HG03558 (cell line): ENCODE measurements around the gene LYSMD2.

ENCODE experiments used
- ATAC-seq: cut with Tn5 transposase; IDR thresholded peaks from one replicate; pipeline ENCODE4 v1.9.1; 2021; ENCODE audit warnings: moderate number of reproducible peaks; ENCODE audit not compliant: unreplicated experiment; ENCODE audit errors: extremely low read depth

The LYSMD2 gene

DNA sequence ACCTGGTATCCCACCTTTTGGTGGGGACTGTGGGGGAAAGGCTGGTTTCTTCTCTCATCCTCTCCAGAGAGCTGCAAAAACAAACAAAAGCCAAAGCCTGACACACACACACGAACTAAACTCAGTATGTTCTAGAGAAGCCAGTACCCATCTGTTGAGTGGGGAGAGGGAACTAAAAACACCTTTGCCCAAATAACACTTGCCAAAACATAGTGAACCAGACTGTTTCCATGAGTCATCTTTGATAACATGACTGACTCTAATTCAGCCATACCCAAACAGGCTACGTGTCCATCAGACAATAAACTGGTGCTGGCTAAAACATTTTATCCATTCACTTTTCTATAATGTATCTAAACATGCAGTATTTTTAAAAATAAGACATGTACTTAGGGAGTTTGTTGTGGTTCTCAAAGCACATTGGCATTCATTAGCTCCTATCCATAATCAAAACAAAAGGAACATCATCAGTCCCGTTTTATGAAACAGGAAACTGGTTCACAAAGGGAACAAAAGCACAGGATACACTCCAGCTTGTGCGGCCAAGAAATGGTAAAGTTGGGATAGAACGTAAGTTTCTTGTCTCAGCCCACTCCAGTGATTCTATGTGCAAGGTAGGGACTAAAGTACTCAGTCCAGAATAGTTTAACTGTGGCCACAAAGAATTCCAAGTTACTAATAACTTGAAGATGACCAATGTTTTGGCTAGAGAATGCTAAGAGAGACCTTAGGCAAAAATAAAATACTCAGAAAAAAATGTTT lies 16.1 kb downstream of the LYSMD2 start:
- ATAC-seq = no peak

DNA sequence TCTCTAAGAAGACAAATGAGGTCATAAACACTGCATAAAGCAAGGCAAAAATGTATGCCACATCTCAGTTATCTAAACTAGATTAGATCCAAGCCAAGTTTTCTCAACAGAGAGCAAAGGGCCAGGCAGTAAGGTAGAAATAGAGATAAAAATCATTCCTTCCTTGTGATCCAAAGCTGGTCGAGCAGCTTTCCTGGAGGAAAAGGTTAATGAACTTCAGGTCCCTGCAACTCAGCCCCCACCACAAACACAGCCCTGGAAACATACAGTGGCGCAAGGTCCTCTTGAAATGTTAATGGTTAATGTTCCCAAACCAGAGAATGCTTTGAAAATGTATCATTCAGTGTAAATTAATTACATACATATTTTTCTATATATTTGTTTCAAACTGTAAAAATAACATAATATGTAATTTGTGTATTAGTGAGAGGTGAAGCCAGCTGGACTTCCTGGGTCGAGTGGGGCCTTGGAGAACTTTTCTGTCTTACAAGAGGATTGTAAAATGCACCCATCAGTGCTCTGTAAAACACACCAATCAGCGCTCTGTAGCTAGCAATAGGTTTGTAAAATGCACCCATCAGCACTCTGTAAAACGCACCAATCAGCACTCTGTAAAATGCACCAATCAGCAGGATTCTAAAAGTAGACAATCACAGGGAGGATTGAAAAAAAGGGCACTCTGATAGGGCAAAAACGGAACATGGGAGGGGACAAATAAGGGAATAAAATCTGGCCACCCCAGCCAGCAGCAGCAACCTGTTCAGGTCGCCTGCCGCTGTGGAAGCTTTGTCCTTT lies 17.1 kb downstream of the LYSMD2 start:
- no peak for ATAC-seq

GRCh38 chr15:51718746-51719145 lies 18.7 kb downstream of the LYSMD2 start:
- ATAC-seq = no peak

DNA sequence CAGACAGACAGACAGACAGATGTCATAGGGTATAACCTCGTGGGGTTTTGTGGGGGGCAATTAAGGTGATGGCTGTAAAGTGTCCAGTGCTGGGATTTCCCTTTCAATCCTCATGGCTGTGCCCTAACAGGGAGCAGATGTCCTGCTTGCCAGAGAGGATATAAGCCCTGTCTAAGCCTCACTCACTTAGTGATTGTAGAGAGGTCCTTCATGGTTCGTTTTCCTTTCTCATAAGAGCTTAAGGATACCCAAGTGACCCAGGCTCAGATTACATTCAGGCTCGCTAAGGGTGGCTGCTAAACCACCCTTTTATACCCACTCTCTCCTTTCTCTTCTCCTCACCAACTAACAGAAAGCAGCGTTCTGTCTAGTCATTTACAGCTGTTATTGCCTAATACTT lies 19.2 kb downstream of the LYSMD2 start:
- no peak for ATAC-seq

DNA sequence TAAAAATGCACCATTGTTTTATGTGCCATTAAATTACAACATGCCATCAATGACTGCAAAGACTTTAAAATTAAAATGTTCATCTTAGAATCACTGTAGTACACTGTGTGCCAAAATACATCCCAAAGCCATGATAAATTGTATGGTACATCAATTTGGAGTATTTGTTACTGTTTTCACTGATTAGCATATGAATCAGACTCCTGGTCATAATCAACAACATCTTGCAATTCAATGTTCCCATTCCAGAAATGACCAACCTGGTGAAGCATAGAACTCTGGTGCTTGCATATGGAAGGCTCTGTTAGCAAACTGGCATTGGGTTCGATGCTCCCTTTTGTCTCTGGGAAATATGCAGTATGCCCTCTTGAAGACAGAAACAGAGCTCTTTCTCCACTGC lies 22.5 kb downstream of the LYSMD2 start:
- ATAC-seq = no peak

GRCh38 chr15:51714162-51714561 lies 23.3 kb downstream of the LYSMD2 start:
- no peak for ATAC-seq

- no peak for ATAC-seq
Measured at GRCh38 chr15:51709031-51709430, 28.4 kb downstream of the LYSMD2 start.

- ATAC-seq = no peak
Measured at GRCh38 chr15:51708013-51708412, 29.4 kb downstream of the LYSMD2 start.

- ATAC-seq = no peak
Measured at GRCh38 chr15:51706926-51707608, 30.4 kb downstream of the LYSMD2 start.

DNA sequence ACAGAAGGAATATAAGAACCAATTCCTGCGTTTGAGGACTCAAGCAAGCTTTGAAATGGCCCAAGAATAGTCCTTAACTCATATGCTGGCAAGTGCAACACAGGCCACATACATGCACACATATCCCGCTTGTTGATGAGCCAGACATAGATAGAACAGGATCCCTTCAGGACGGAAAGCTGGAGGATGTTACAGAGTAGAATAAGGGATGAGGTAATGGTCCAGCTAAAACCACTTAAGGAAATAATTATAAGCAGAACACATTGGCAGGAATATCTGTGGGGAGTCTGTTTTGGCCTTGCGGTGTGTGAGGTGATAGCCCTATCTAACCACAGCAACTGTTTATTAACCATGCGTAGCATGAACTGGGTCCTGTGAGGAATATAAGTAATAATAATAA lies 31.2 kb downstream of the LYSMD2 start:
- ATAC-seq = no peak

DNA sequence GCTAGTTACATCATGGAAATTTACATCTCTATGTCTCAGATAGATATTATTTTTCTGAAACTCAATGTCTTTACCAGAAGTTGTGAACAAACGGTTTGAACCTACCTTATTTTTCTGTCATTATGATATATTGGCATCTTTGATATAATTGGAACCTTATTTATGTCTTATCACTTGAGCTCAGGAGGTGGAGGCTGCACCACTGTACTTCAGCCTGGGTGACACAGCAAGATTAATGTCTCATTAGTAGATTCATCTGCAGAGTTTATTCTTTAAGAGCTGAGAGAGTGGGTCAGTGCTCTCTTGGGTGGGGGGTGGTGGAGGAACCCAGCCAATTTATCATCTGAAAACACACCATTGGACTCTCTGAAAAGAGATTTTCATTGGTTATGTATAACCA lies 34.7 kb downstream of the LYSMD2 start:
- no peak for ATAC-seq

GRCh38 chr15:51699373-51699772 lies 38.1 kb downstream of the LYSMD2 start:
- no peak for ATAC-seq

GRCh38 chr15:51697163-51697562 lies 40.3 kb downstream of the LYSMD2 start:
- no peak for ATAC-seq

GRCh38 chr15:51696566-51696965 lies 40.9 kb downstream of the LYSMD2 start:
- ATAC-seq = no peak

DNA sequence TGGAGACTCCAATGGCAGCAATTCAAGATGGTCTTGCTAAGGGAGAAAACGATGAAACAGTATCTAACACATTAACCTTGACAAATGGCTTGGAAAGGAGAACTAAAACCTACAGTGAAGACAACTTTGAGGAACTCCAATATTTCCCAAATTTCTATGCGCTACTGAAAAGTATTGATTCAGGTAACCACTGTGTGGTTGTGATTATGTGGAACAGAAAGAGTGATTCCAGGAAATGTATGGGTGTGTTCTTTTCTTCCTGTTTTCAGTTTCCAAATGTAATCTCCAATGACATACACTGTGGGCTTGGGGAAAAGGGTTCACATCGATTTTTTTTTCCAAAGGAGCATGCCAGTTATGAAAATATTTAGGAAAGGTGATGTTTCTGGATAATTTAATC lies 45.3 kb downstream of the LYSMD2 start:
- no peak for ATAC-seq

DNA sequence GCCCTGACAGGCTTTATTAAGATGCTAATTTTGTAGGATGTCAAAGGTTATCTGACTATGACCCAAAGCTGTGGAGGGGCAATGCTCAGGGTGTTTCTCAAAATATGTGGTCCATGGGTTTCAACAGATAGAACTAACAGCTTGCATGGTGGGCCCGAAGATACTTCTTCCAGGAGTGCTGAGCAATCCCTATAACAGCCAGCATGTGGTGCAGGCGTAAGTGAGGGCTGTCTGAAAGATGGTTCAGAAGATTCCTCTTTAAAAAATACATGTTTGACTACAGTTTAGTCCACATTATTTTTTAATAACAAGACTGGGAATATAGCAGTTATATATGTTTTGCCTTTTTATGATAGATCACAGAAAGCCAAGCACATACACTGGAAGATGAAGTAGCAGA lies 48.6 kb downstream of the LYSMD2 start:
- no peak for ATAC-seq

DNA sequence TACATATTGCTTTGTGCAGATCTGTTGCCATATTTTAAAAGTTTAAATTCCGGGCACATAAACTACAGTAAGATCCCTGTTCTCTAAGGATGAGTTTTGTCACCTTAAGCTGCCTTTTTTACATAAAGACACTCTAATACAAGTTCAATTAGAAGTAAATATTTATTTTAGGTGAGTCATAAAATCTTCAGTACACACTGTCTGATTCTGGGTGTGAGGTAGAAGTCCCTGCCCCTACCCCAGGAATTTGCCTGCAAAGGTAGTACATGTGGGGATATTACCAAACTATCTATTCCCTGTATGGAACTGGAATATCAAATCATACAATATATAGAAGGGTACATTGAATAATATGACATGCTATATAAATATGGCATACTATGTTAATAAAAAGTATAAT lies 49.9 kb downstream of the LYSMD2 start:
- ATAC-seq = no peak

DNA sequence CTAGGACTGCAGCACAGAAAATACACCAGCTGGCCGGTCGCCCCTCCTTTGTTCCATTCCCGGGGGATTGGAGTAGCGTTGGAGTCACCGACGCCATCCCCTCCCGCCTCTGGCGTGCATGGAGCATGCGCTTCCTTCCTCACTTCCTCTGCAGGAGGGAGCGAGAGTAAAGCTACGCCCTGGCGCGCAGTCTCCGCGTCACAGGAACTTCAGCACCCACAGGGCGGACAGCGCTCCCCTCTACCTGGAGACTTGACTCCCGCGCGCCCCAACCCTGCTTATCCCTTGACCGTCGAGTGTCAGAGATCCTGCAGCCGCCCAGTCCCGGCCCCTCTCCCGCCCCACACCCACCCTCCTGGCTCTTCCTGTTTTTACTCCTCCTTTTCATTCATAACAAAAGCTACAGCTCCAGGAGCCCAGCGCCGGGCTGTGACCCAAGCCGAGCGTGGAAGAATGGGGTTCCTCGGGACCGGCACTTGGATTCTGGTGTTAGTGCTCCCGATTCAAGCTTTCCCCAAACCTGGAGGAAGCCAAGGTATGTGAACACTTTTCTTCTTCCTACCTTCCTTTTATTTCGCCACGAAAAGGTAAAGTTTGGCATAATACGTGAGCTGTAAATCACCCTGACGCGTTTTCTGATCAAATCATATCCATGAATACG lies 56.0 kb downstream of the LYSMD2 start, which contains the start of gene SCG3:
Gene SCG3, plus strand, starts transcription at position 201 of the 661 bp plus-strand sequence. Its CDS starts 253 bp downstream, at position 454.
- no peak for ATAC-seq

DNA sequence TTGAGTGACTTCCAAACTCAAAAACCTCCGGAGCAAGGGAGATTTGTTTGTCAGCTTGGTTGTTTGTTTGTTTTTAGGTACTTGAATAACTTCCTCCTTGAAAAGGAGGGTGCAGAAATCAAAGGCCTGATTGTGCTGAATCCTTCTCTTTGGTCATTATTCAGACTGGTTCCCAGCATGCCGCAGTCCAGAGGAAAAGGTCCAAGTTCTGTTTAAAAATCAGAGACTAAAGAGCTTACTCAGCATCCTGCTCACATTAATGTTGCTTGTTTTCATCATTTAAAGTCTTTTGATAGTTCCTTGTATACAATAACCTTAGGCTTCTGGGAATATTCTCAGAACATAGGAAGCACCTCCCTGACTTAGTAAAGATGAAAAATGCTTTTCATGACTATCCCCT lies 57.1 kb downstream of the LYSMD2 start:
- no peak for ATAC-seq

DNA sequence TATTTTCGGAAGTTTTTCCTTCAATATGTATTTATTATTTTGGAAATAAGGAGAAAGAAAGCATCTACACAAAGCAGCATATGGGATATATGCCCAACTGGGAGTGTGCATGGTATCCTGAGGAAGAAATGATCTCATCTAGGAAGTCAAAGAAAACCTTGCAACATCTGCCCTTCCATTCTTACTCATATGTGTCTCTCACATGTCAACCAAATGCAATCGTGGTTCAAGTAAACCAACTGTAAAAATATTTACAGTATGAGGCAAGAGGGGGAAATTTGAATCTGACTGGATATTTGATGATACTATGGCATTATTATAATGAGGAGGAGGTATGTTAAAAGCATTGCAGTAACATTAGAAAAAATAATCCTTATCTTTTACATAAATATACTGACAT lies 59.4 kb downstream of the LYSMD2 start:
- ATAC-seq = no peak

DNA sequence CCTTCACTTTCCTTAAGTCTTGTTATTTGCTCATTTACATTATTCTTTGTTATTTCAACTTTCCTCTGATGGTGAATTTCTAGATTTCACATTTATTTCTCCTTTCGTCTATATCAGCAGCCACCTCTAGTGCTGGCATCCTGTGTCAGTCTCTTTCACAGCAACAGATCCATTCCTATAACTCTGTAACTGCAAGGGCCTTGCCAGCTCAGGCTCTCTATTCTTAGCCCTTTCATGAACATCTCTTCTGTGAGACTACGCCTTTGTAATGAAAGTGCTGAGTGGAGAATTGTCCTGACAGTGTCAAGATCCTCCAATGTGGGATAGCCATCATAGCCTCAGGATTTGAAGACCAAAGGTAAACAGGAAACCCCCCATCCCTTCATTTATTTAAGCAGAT lies 60.0 kb downstream of the LYSMD2 start:
- ATAC-seq = no peak
